ENCODE measurements around the gene PRR20G. TPM values are rescaled to one million over a fixed set of nuclear protein-coding genes. Genes with fewer than 3 reads are reported as not detected.
A peak's percentile ranks its signal among the peaks of the same experiment; 100 is the strongest.

PRR20G gene
- total and polyA plus RNA-seq, 10 of the 15 experiments (the other 5 are each of a cell fraction or from before 2014, with no cell fraction given), result not detected

- TF ChIP-seq BHLHE40 (IDR thresholded peaks at IDR 0.05; ENCODE audit: borderline replicate concordance in 1 of 2, low read depth in 2 of 2, low read length in 1 of 2) (no peak), NFYA (IDR thresholded peaks at IDR 0.05; ENCODE audit: borderline replicate concordance, low read depth, low read length) (no peak), ZNF207 (IDR thresholded peaks at IDR 0.05; ENCODE audit: borderline replicate concordance) (no peak), DPF2 (IDR thresholded peaks at IDR 0.05) (peak; percentile 91), EP300 (IDR thresholded peaks at IDR 0.05; ENCODE audit: borderline replicate concordance in 1 of 2, control insufficient read depth in 1 of 2, low read depth in 2 of 2, low read length in 2 of 2) (0 out of 4 replicates have a peak, but pooled peaks of 1 of the 2 experiments have one; percentile 32), EED (IDR thresholded peaks at IDR 0.05; ENCODE audit: low read depth) (peak; percentile 72), TCF7 (IDR thresholded peaks at IDR 0.05; ENCODE audit: borderline replicate concordance) (no peak), BCLAF1 (IDR thresholded peaks at IDR 0.05) (no peak), MYC (IDR thresholded peaks at IDR 0.05; ENCODE audit: insufficient read depth, insufficient read length, insufficient replicate concordance, low read length, severe bottlenecking) (no peak), SUPT20H (IDR thresholded peaks at IDR 0.05; ENCODE audit: borderline replicate concordance, control insufficient read depth, low read depth, low read length) (no peak), MEF2B (IDR thresholded peaks at IDR 0.05; ENCODE audit: partially characterized antibody, poor library complexity, severe bottlenecking) (no peak), RAD21 (IDR thresholded peaks at IDR 0.05; ENCODE audit: insufficient read depth, low read depth, low read length) (no peak), E4F1 (IDR thresholded peaks at IDR 0.05; ENCODE audit: borderline replicate concordance, partially characterized antibody) (no peak), ZBTB40 (IDR thresholded peaks at IDR 0.05; ENCODE audit: borderline replicate concordance) (no peak)
These were observed 19.4 kb upstream of the PRR20G start (continued) for GRCh38 chr3:127307112-127307835.
